NCI-H460 (cell line): ENCODE measurements around the gene LONP1. TPM values are rescaled to one million over a fixed set of nuclear protein-coding genes. Genes with fewer than 3 reads are reported as not detected.
"Not testable (repeated sequence)": the region's sequence is repeated elsewhere in the genome, so short reads cannot be mapped to it uniquely, and the experiment has no call there.

Source experiments
- DNase-seq: peaks from one replicate; pipeline ENCODE4 v3.0.0-alpha.2; 2016; ENCODE audit warnings: low read depth; ENCODE audit errors: extremely low read depth
- polyA plus RNA-seq: library from polyadenylated mRNA; depleted of rRNA; stranded (reverse); fragments of >200 nt; gene quantifications from 2 replicates; pipeline ENCODE4 v1.2.3, GENCODE V29; 2014; cell fraction: nucleus; rRNA removed
- total RNA-seq: library from RNA; depleted of rRNA; stranded (reverse); fragments of >200 nt; shearing (Covaris generic); gene quantifications from 2 replicates; pipeline ENCODE4 v1.2.3, GENCODE V29; 2014; rRNA removed

The LONP1 gene
- 134 and 151 TPM in 2 replicates for total RNA-seq
- polyA plus RNA-seq, result 221 TPM in 2 replicates

- peak; percentile 97 for DNase-seq
Measured at GRCh38 chr19:5719961-5720790, at the start of gene LONP1, which contains the start of gene CATSPERD. Gene LONP1 (minus strand): TSS chr19:5720146. CDS start chr19:5720132, 14 bp downstream. Gene CATSPERD (plus strand): TSS chr19:5720637. CDS start chr19:5720738, 101 bp downstream.

DNA sequence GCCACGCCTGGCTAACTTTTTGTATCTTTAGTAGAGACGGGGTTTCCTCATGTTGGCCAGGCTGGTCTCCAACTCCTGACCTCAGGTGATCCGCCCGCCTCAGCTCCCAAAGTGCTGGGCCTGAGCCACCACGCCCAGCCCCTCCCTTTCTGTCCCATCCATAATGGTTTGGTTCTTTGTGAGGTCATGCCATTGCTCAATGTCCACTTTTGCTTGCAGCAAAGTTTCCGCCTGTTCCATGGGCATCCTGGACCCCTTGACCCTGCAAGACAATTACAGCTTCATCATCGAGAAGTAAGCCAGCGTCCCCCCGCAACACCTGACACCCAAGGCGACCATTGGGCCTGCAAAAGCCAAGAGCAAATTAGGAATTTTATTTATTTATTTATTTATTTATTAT, 48.0 kb upstream of the LONP1 start:
- DNase-seq, result no peak

DNA sequence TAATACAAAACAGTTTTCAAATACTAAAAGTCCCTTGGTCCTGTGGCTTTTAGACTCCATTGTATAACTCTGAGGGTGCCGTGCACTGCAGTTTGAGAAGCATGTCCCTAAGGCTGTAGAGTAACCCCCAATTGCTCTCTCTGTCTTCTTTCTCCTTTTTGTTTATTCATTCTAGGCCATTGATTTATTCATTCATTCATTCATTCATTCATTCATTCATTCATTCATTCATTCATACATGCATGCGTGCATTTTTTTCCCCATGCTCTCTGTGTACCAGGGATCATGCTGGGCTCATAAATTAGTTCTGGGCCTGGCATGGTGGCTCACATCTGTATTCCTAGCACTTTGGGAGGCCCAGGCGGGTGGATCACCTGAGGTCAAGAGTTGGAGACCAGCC, 45.3 kb upstream of the LONP1 start:
- DNase-seq, result no peak

- no peak for DNase-seq
Measured at GRCh38 chr19:5762608-5763217, 42.8 kb upstream of the LONP1 start.

DNA sequence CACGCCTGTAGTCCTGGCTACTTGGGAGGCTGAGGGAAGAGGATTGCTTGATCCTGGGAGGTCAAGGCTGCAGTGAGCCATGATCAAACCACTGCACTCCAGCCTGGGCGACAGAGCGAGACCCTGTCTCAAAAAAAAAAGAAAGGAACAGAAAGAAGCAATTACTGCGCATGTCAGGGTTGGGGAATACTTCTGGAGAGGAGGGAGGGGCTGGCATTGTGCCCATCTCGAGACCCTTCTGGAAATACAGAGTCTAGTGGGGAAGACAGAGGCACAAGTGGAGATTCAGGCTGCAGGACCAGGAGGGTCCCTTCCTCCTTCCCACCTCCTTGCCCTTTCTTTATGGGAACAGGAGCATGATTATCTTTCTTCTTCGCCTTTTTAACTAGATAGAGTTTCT, 33.8 kb upstream of the LONP1 start:
- DNase-seq, result no peak

- no peak for DNase-seq
Measured at GRCh38 chr19:5751709-5752108, 31.8 kb upstream of the LONP1 start.

GRCh38 chr19:5749505-5749904, 29.6 kb upstream of the LONP1 start:
- no peak for DNase-seq

DNA sequence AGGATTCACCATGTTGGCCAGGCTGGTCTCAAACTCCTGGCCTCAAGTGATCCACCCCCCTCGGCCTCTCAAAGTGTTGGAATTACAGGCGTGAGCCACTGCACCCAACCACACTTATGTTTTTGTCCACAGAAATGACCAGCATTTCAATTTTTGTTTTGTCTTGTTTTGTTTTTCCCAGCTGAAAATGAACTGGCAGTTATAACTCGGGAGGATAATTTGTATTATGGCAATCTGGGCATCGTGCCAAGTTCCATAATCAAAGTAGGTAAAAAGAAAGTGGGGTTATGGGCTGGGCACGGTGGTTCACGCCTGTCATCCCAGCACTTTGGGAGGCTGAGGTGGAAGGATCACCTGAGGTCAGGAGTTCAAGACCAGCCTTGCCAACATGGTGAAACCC, 29.0 kb upstream of the LONP1 start:
- DNase-seq, result not testable (repeated sequence)

- DNase-seq, result not testable (repeated sequence)
Measured at GRCh38 chr19:5744999-5745398, 25.1 kb upstream of the LONP1 start.

- DNase-seq, result no peak
Measured at GRCh38 chr19:5743630-5744029, 23.7 kb upstream of the LONP1 start.

- no peak for DNase-seq
Measured at GRCh38 chr19:5742051-5742450, 22.1 kb upstream of the LONP1 start.

DNA sequence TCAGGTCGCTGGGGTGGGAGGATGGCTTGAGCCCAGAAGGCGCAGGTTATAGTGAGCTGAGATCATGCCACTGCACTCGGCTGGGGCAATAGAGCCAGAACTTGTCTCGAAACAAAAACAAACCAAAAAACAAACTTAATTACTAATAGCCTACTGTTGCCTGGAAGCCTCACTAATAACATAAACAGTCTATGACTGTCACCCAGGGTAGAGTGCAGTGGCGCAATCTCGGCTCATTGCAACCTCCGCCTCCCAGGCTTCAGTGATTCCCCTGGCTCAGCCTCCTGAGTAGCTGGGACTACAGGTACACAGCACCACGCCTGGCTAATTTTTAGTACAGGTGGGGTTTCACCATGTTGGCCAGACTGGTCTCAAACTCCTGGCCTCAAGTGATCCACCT, 18.5 kb upstream of the LONP1 start:
- no peak for DNase-seq

GRCh38 chr19:5733172-5733571, 13.2 kb upstream of the LONP1 start:
- DNase-seq, result not testable (repeated sequence)

- DNase-seq, result no peak
Measured at GRCh38 chr19:5727453-5728050, 7.6 kb upstream of the LONP1 start.

DNA sequence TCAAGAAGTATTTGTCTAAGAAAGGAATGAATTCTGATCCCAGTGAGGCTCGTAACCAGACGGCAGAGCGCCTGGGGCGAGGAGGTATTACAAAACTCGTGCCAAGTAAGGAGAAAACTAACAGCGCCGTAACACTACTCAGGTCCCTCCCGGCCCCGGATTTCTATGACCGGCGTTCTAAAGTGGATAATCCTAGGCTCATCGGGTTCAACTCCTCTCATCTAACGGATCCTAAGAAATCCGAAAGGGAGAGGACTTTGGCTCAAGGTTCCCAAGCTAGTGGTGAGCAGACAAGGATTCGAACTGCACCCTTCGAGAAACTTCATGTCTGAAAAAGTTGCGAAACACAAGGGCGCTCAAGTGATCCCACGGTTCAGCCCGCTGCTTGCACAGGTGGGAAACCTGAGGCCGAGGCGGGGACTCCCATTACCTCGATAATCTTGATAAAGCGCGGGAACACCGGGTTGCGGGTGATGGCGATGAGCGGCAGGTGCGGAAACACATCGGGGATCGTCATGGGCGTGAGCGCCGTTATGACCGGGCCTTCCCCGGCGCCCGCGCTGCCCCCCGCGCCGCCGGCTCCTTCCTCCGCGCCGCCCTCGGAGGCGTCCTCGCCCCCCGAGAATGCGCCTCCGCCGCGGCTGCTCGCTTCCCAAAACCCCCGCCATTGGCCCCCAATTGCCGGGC, 529 bp downstream of the LONP1 start:
- DNase-seq, result no peak

DNA sequence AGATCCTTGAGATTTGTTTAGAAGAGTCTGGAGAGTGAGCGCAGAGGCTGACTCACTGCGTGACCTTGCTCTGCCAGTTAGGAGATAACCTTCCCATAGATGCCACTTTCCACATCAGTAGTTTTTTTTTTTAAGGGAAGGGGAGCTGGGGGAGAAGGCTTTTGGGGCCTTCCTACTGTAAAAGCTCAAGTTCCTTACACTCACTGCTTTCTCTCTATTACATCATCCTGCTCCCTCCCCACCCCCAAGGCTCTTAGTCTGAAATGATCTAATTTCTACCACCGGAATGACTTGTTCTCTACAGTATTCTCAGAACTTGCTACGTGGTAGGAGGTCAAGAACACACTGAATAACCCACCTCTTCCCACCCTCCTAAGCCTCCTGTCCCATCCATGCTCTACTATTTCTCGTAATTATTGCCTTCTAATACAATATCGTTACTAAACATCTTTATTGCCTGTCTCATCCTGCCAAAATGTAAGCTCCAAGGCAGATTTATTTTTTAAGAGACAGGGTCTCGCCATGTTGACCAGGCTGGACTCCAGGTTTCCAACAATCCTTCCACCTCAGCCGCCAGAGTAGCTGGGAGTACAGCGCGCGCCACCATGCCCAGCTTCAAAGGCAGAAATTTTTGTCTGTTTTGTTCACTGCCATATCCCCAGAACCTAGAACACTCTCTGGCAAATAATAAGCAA, 1.2 kb downstream of the LONP1 start:
- DNase-seq, result peak; percentile 84

DNA sequence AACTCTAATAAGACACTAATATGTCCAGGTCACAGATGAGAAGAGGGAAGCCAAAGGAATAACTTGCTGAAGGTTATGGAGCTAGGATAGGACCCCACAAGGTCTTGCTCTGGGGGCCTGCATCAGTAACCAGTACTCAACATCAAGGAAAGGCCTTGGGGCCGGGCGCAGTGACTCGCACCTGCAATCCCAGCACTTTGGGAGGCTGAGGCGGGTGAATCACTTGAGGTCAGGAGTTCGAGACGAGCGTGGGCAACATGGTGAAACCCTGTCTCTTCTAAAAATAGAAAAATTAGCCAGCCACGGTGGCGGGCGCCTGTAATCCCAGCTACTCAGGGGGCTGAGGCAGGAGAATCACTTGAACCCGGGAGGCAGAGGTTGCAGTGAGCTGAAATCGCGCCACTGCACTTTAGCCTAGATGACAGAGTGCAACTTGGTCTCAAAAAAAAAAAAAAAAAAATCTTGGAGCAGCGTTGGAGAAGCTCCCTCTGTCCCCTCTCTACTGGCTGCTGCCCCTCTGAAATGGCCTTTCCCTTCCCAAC, 1.8 kb downstream of the LONP1 start:
- no peak for DNase-seq

GRCh38 chr19:5717215-5717935, 2.6 kb downstream of the LONP1 start:
- DNase-seq, result no peak

DNA sequence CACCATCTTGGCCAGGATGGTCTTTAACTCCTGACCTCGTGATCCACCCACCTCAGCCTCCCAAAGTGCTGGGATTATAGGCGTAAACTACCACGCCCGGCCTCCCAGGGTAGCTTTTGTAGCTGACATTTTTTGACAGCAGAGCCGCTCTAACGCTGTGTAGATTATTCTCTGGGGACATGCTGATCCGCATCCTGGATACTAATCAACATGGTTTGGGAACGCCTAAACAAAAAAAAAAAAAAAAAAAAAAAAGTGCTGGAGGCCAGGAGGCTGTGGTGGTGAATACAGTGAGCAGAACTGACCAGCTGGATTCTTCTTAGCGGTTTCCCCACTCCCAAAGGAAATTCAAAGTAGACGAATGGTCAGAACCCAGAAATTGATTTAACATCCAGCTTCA, 5.1 kb downstream of the LONP1 start:
- DNase-seq, result no peak
